SK-N-SH (cell line): Measurements from ENCODE around the gene FXYD5. TPM values are rescaled to one million over a fixed set of nuclear protein-coding genes. Genes with fewer than 3 reads are reported as not detected.

Source experiments
- CTCF ChIA-PET: fragments of 300-600, 350-600 bp; formaldehyde crosslinking; extraction: SDS; loops from one replicate; lab custom pipeline; 2021; lab: Yijun Ruan, JAX
- POLR2A ChIA-PET: fragments of 350-600 bp; sonication (Branson Sonifier 250); formaldehyde crosslinking; extraction: SDS; loops from one replicate; lab custom pipeline; 2020; ENCODE audit warnings: antibody characterized with exemption, inconsistent platforms; lab: Yijun Ruan, JAX
- DNase-seq: peaks from one replicate; pipeline ENCODE4 v3.0.0; 2012
- H2AFZ ChIP-seq: fragments of 200-600 bp; sonication (generic); 2 replicates; pipeline ENCODE4 v1.8.1; 2016; ENCODE audit warnings: antibody characterized with exemption, mild to moderate bottlenecking, low read depth
- H3F3A ChIP-seq: fragments of 200-600 bp; sonication (generic); replicated peaks from 2 replicates; pipeline ENCODE3; 2016; ENCODE audit warnings: antibody characterized with exemption, mild to moderate bottlenecking; ENCODE audit not compliant: insufficient read depth
- H3K27ac ChIP-seq, 2 experiments: fragments of 200-500 bp in 1 of 2; fragments of 200-600 bp in 1 of 2; sonication (Bioruptor generic) in 1 of 2; sonication (generic), shearing (Covaris generic) in 1 of 2; 2 replicates each; pipeline versions ENCODE4 v1.5.1 to v1.6.1; 2014 to 2016; ENCODE audit warnings: low read depth in 2 of 2, inconsistent platforms in 1 of 2, low read length in 1 of 2, mild to moderate bottlenecking in 1 of 2, mixed read lengths in 1 of 2
- H3K27me3 ChIP-seq: fragments of 200-600 bp; sonication (generic), shearing (Covaris generic); 2 replicates; pipeline ENCODE4 v1.6.1; 2016; ENCODE audit warnings: mixed run types; ENCODE audit not compliant: insufficient read depth
- H3K36me3 ChIP-seq, 2 experiments: fragments of 200-500 bp in 1 of 2; fragments of 200-600 bp in 1 of 2; sonication (Bioruptor generic) in 1 of 2; sonication (generic) in 1 of 2; replicated peaks in 1 of 2; 2 replicates each; pipeline versions ENCODE3 to v1.5.1; 2014 to 2016; ENCODE audit warnings: low read length in 1 of 2, mild to moderate bottlenecking in 1 of 2; ENCODE audit not compliant: insufficient read depth in 2 of 2, control insufficient read depth in 1 of 2
- H3K4me1 ChIP-seq, 2 experiments: fragments of 200-500 bp in 1 of 2; fragments of 200-600 bp in 1 of 2; sonication (Bioruptor generic) in 1 of 2; sonication (generic), shearing (Covaris generic) in 1 of 2; 2 replicates each; pipeline versions ENCODE4 v1.5.1 to v1.6.1; 2014 to 2016; ENCODE audit warnings: low read depth in 1 of 2, low read length in 1 of 2, mixed run types in 1 of 2; ENCODE audit not compliant: insufficient read depth in 2 of 2, control insufficient read depth in 1 of 2
- H3K4me2 ChIP-seq: fragments of 200-600 bp; sonication (generic), shearing (Covaris generic); 2 replicates; pipeline ENCODE4 v1.6.1; 2017; ENCODE audit warnings: mixed run types
- H3K4me3 ChIP-seq, 2 experiments: fragments of 200-500 bp in 1 of 2; fragments of 200-600 bp in 1 of 2; sonication (Bioruptor generic) in 1 of 2; sonication (generic), shearing (Covaris generic) in 1 of 2; 2 replicates each; pipeline versions ENCODE4 v1.5.1 to v1.8.1; 2014 to 2016; ENCODE audit warnings: low read depth in 2 of 2, inconsistent platforms in 1 of 2, low read length in 1 of 2, mild to moderate bottlenecking in 1 of 2, mixed read lengths in 1 of 2, moderate library complexity in 1 of 2
- H3K79me2 ChIP-seq: fragments of 200-600 bp; sonication (generic); 2 replicates; pipeline ENCODE4 v1.8.1; 2017; ENCODE audit warnings: mild to moderate bottlenecking; ENCODE audit not compliant: insufficient read depth
- H3K9ac ChIP-seq: fragments of 200-600 bp; sonication (generic); 2 replicates; pipeline ENCODE4 v1.6.1; 2017; ENCODE audit warnings: mixed run types
- H3K9me2 ChIP-seq: fragments of 200-600 bp; sonication (generic); 2 replicates; pipeline ENCODE4 v1.6.1; 2017; ENCODE audit warnings: mixed run types
- H3K9me3 ChIP-seq: fragments of 200-600 bp; sonication (generic); 2 replicates; pipeline ENCODE4 v1.6.1; 2017; ENCODE audit warnings: mixed run types, mild to moderate bottlenecking, moderate library complexity
- H4K20me1 ChIP-seq: fragments of 200-600 bp; sonication (generic); 2 replicates; pipeline ENCODE4 v1.6.1; 2017; ENCODE audit warnings: mild to moderate bottlenecking, mixed run types; ENCODE audit not compliant: insufficient read depth
- CHD2 ChIP-seq: fragments of 150-350 bp; IDR thresholded peaks from 2 replicates; pipeline ENCODE4 v1.6.1; 2018; ENCODE audit warnings: low read length; ENCODE audit not compliant: partially characterized antibody
- ELF1 ChIP-seq: IDR thresholded peaks from 2 replicates; pipeline ENCODE4 v1.4.0; 2012
- MXI1 ChIP-seq: IDR thresholded peaks from 2 replicates; pipeline ENCODE4 v1.6.1; 2012; ENCODE audit warnings: mild to moderate bottlenecking, low read depth, low read length, improper control_type of control experiment
- REST ChIP-seq: IDR thresholded peaks from 2 replicates; pipeline ENCODE4 v1.6.1; 2012; ENCODE audit warnings: mild to moderate bottlenecking, low read depth, low read length, moderate library complexity
- RFX5 ChIP-seq: IDR thresholded peaks from 2 replicates; pipeline ENCODE4 v1.6.1; 2012; ENCODE audit warnings: mild to moderate bottlenecking, improper control_type of control experiment, low read length
- TAF1 ChIP-seq: IDR thresholded peaks from 2 replicates; pipeline ENCODE4 v1.6.1; 2012; ENCODE audit warnings: low read depth, mild to moderate bottlenecking, low read length, moderate library complexity, borderline replicate concordance
- WGBS: methylation state at CpG from one replicate; pipeline ENCODE4 v1.1.6; 2017; ENCODE audit warnings: low lambda C conversion rate; 5-methylcytosine and 5-hydroxymethylcytosine counted together
- polyA plus RNA-seq, 3 experiments: library from polyadenylated mRNA; depleted of rRNA; stranded (reverse); fragments of >200 nt; gene quantifications; 2 replicates each; pipeline ENCODE4 v1.2.3, GENCODE V29; 2012

FXYD5 gene
- polyA plus RNA-seq, 1 of the 3 experiments (the other 2 are of a cell fraction) = 195 TPM

- TF ChIP-seq REST (no peak), ELF1 (no peak), RFX5 (no peak), TAF1 (no peak), CHD2 (no peak)
- TF ChIP-seq, all 33 proteins: peak for 0
Observed at GRCh38 chr19:35208121-35208520, 53.6 kb downstream of the FXYD5 start (continued).

GRCh38 chr19:35209646-35210045, 55.1 kb downstream of the FXYD5 start:
- peaks cover 19% of the 10 kb centered on the region; the same call in 1 of the 2 replicates for H3K27me3 ChIP-seq
- H3K4me3 ChIP-seq = no peak overlapping the region
- 57% methylated on average over 4 of the region's 4 CpGs for WGBS
- H3K9me3 ChIP-seq = no peaks in the 10 kb centered on the region
- no peaks in the 10 kb centered on the region for H4K20me1 ChIP-seq
- no peak overlapping the region for H2AFZ ChIP-seq
- H3K4me2 ChIP-seq = no peak overlapping the region
- H3K4me1 ChIP-seq = peaks cover 8 to 9% of the 10 kb centered on the region in 2 experiments; a peak in 2 of 4 replicates
- H3F3A ChIP-seq = no peaks in the 10 kb centered on the region
- POLR2A ChIA-PET = no interaction called here
- H3K9me2 ChIP-seq = no peaks in the 10 kb centered on the region
- TF ChIP-seq RFX5 = no peak
- TF ChIP-seq, all 33 proteins: peak for 0
- Histone ChIP-seq H3K27ac (no peak overlapping the region), H3K79me2 (no peaks in the 10 kb centered on the region), H3K36me3 (no peaks in the 10 kb centered on the region), H3K9ac (no peak overlapping the region)
- CTCF ChIA-PET = no interaction called here
- DNase-seq = no peak

- 71% methylated on average over 5 of the region's 7 CpGs for WGBS
- H3K4me2 ChIP-seq = no peak overlapping the region
- no peak for TF ChIP-seq MXI1
- TF ChIP-seq, all 33 proteins: peak for 0
- Histone ChIP-seq H3K9me2 (no peaks in the 10 kb centered on the region), H3K36me3 (no peaks in the 10 kb centered on the region), H3K27ac (no peak overlapping the region), H4K20me1 (no peaks in the 10 kb centered on the region), H3F3A (no peaks in the 10 kb centered on the region), H3K27me3 (peaks cover 7% of the 10 kb centered on the region; the same call in 1 of the 2 replicates), H3K9ac (no peak overlapping the region), H3K9me3 (no peaks in the 10 kb centered on the region), H3K4me1 (peaks cover 8 to 9% of the 10 kb centered on the region in 2 experiments; a peak in 2 of 4 replicates), H3K79me2 (no peaks in the 10 kb centered on the region), H3K4me3 (no peak overlapping the region), H2AFZ (no peak overlapping the region)
- DNase-seq = no peak
- ChIA-PET POLR2A (no interaction called here), CTCF (interaction anchor here (1.4 kb wide), 1 partner anchor 70 kb away, joined by 5 read pairs; no protein-coding TSS in a partner anchor)
Observed at GRCh38 chr19:35211545-35212230, 57.2 kb downstream of the FXYD5 start.
